GM23338 (cell line): ENCODE measurements around the gene CYP19A1. TPM values are rescaled to one million over a fixed set of nuclear protein-coding genes. Genes with fewer than 3 reads are reported as not detected.

Experiments used
- ATAC-seq: fragments of 200-7000 bp; cut with Tn5 transposase; 3 replicates; pipeline ENCODE4 v1.9.1; 2020
- DNase-seq: peaks from one replicate; pipeline ENCODE4 v3.0.0-alpha.2; 2015; ENCODE audit warnings: low spot score
- H2AFZ ChIP-seq: fragments of 200-600 bp; sonication (generic); 2 replicates; pipeline ENCODE4 v1.8.0; 2016; ENCODE audit warnings: antibody characterized with exemption, mild to moderate bottlenecking, moderate library complexity
- H3F3A ChIP-seq: fragments of 200-600 bp; sonication (generic); replicated peaks from 2 replicates; pipeline ENCODE4 v1.8.0; 2017; ENCODE audit warnings: antibody characterized with exemption, mixed run types, low read depth
- H3K27ac ChIP-seq: fragments of 200-600 bp; sonication (generic); 2 replicates; pipeline ENCODE4 v1.6.1; 2016; ENCODE audit warnings: low read depth
- H3K27me3 ChIP-seq: fragments of 200-600 bp; sonication (generic); 2 replicates; pipeline ENCODE4 v1.8.0; 2016; ENCODE audit warnings: mild to moderate bottlenecking, mixed run types, moderate library complexity; ENCODE audit not compliant: insufficient read depth
- H3K36me3 ChIP-seq: fragments of 200-600 bp; sonication (generic); 2 replicates; pipeline ENCODE4 v1.8.0; 2016; ENCODE audit warnings: mild to moderate bottlenecking; ENCODE audit not compliant: insufficient read depth
- H3K4me1 ChIP-seq: fragments of 200-600 bp; sonication (generic); 2 replicates; pipeline ENCODE4 v1.8.0; 2016; ENCODE audit warnings: mild to moderate bottlenecking, moderate library complexity; ENCODE audit not compliant: insufficient read depth
- H3K4me2 ChIP-seq: fragments of 200-600 bp; sonication (generic); 2 replicates; pipeline ENCODE4 v1.7.1; 2017; ENCODE audit warnings: mixed run types
- H3K4me3 ChIP-seq: fragments of 200-600 bp; sonication (generic); 2 replicates; pipeline ENCODE4 v1.6.1; 2016; ENCODE audit warnings: mixed run types
- H3K79me2 ChIP-seq: fragments of 200-600 bp; sonication (generic); replicated peaks from 2 replicates; pipeline ENCODE4 v1.8.0; 2017; ENCODE audit warnings: mild to moderate bottlenecking; ENCODE audit not compliant: insufficient read depth
- H3K9me2 ChIP-seq: fragments of 200-600 bp; sonication (generic); 2 replicates; pipeline ENCODE4 v1.8.0; 2017; ENCODE audit not compliant: insufficient read depth
- H4K20me1 ChIP-seq: fragments of 200-600 bp; sonication (generic); replicated peaks from 2 replicates; pipeline ENCODE4 v1.8.0; 2017; ENCODE audit warnings: mild to moderate bottlenecking; ENCODE audit not compliant: insufficient read depth
- H3K27ac Mint-ChIP-seq: 2 replicates; pipeline ENCODE4 v1.8.0; 2020; ENCODE audit warnings: inconsistent platforms, mild to moderate bottlenecking, moderate library complexity, mixed read lengths
- H3K27me3 Mint-ChIP-seq: 3 replicates; pipeline ENCODE4 v1.8.0; 2022; ENCODE audit warnings: low read depth, mild to moderate bottlenecking, moderate library complexity, mixed read lengths, inconsistent platforms; ENCODE audit not compliant: insufficient read depth, poor library complexity
- H3K36me3 Mint-ChIP-seq: 3 replicates; pipeline ENCODE4 v1.8.0; 2021; ENCODE audit warnings: low read depth, mild to moderate bottlenecking, inconsistent platforms, moderate library complexity, mixed read lengths
- H3K4me1 Mint-ChIP-seq: 3 replicates; pipeline ENCODE4 v1.8.0; 2020; ENCODE audit warnings: mild to moderate bottlenecking, inconsistent platforms, mixed read lengths
- H3K4me3 Mint-ChIP-seq: 3 replicates; pipeline ENCODE4 v1.8.0; 2021; ENCODE audit warnings: moderate library complexity, mild to moderate bottlenecking, inconsistent platforms, mixed read lengths
- H3K9me3 Mint-ChIP-seq: 3 replicates; pipeline ENCODE4 v1.8.0; 2020; ENCODE audit warnings: moderate library complexity, mild to moderate bottlenecking, inconsistent platforms, mixed read lengths
- CREB1 ChIP-seq: fragments of 250-450 bp; sonication (Bioruptor Pico); IDR thresholded peaks from 2 replicates; pipeline ENCODE4 v1.5.0; 2020; ENCODE audit warnings: low read depth, mild to moderate bottlenecking, moderate library complexity
- ETS1 ChIP-seq: IDR thresholded peaks from 2 replicates; pipeline ENCODE4 v1.6.1; 2016; ENCODE audit warnings: antibody characterized with exemption
- EZH2 ChIP-seq: fragments of 200-600 bp; sonication (generic); IDR thresholded peaks from one replicate; pipeline ENCODE4 v1.8.0; 2017; ENCODE audit warnings: antibody characterized with exemption, mild to moderate bottlenecking, low read depth; ENCODE audit not compliant: unreplicated experiment
- EZH2phosphoT487 ChIP-seq: fragments of 200-600 bp; sonication (generic); IDR thresholded peaks from one replicate; pipeline ENCODE4 v1.8.1; 2018; ENCODE audit warnings: antibody characterized with exemption; ENCODE audit not compliant: unreplicated experiment
- JUNB ChIP-seq: IDR thresholded peaks from one replicate; pipeline ENCODE4 v1.6.1; 2016; ENCODE audit warnings: antibody characterized with exemption; ENCODE audit not compliant: unreplicated experiment
- NANOG ChIP-seq: IDR thresholded peaks from 2 replicates; pipeline ENCODE4 v1.6.1; 2016; ENCODE audit warnings: antibody characterized with exemption, borderline replicate concordance
- POLR2AphosphoS5 ChIP-seq: IDR thresholded peaks from 2 replicates; pipeline ENCODE4 v1.6.1; 2016; ENCODE audit warnings: antibody characterized with exemption, low read depth
- STAT1 ChIP-seq: IDR thresholded peaks from one replicate; pipeline ENCODE4 v1.6.1; 2016; ENCODE audit warnings: antibody characterized with exemption; ENCODE audit not compliant: unreplicated experiment
- ZNF114 ChIP-seq: fragments of 250-450 bp; sonication (Bioruptor Pico); IDR thresholded peaks from 2 replicates; pipeline ENCODE4 v1.5.0; 2020; ENCODE audit warnings: mild to moderate bottlenecking, moderate library complexity
- ZNF331 ChIP-seq: fragments of 250-450 bp; sonication (Bioruptor Pico); IDR thresholded peaks from 2 replicates; pipeline ENCODE4 v1.5.0; 2020; ENCODE audit warnings: low read depth, mild to moderate bottlenecking, moderate library complexity
- polyA plus RNA-seq: library from polyadenylated mRNA; unstranded; fragments of >200 nt; fragmentation: Nextera tagmentation; extraction: Ambion mirVana; gene quantifications from 2 replicates; pipeline ENCODE4 v1.2.1, GENCODE V29; 2016
- total RNA-seq: library from RNA; depleted of rRNA; stranded (reverse); fragments of >200 nt; shearing (Covaris generic); gene quantifications from 2 replicates; pipeline ENCODE4 v1.2.3, GENCODE V29; 2014
- TF ChIP-seq, protein P1 (sequence below): fragments of 250-450 bp; sonication (Bioruptor Pico); IDR thresholded peaks from 2 replicates; pipeline ENCODE4 v1.5.0; 2020; ENCODE audit warnings: mild to moderate bottlenecking, moderate library complexity
- TF ChIP-seq, protein P2 (sequence below): IDR thresholded peaks from one replicate; pipeline ENCODE4 v1.6.1; 2018; ENCODE audit warnings: antibody characterized with exemption; ENCODE audit not compliant: unreplicated experiment
- TF ChIP-seq, protein P3 (sequence below), 2 experiments: fragments of 200-600 bp in 1 of 2; sonication (generic) in 1 of 2; conservative IDR thresholded peaks; 2 replicates each; pipeline versions ENCODE4 v1.5.1 to v1.6.1; 2016 to 2017; ENCODE audit warnings: antibody characterized with exemption in 2 of 2, low read depth in 2 of 2, mild to moderate bottlenecking in 2 of 2, moderate library complexity in 1 of 2

Gene CYP19A1
- total and polyA plus RNA-seq, 2 experiments from 2014 or later = 0.42 TPM; not detected in 1

- Histone ChIP-seq H3F3A (no peaks in the 10 kb centered on the region), H3K27me3 (no peaks in the 10 kb centered on the region), H3K4me1 (0 out of 2 replicates have a peak, but pooled peaks cover under 1% of the 10 kb centered on the region), H4K20me1 (no peaks in the 10 kb centered on the region), H3K4me2 (no peak overlapping the region), H3K4me3 (no peak overlapping the region), H3K27ac (no peak overlapping the region), H3K9me2 (no peaks in the 10 kb centered on the region), H2AFZ (no peak overlapping the region), H3K36me3 (no peaks in the 10 kb centered on the region), H3K79me2 (no peaks in the 10 kb centered on the region)
- DNase-seq = no peak
- Mint-ChIP-seq H3K9me3 (no peaks in the 10 kb centered on the region), H3K27me3 (no peaks in the 10 kb centered on the region), H3K36me3 (no peaks in the 10 kb centered on the region), H3K4me1 (peaks cover 6% of the 10 kb centered on the region), H3K4me3 (no peak overlapping the region), H3K27ac (no peak overlapping the region)
- no peak for ATAC-seq
- TF ChIP-seq ZNF114 = no peak
- no peak for TF ChIP-seq CREB1
- TF ChIP-seq POLR2AphosphoS5 = no peak
- TF ChIP-seq, protein P1, sequence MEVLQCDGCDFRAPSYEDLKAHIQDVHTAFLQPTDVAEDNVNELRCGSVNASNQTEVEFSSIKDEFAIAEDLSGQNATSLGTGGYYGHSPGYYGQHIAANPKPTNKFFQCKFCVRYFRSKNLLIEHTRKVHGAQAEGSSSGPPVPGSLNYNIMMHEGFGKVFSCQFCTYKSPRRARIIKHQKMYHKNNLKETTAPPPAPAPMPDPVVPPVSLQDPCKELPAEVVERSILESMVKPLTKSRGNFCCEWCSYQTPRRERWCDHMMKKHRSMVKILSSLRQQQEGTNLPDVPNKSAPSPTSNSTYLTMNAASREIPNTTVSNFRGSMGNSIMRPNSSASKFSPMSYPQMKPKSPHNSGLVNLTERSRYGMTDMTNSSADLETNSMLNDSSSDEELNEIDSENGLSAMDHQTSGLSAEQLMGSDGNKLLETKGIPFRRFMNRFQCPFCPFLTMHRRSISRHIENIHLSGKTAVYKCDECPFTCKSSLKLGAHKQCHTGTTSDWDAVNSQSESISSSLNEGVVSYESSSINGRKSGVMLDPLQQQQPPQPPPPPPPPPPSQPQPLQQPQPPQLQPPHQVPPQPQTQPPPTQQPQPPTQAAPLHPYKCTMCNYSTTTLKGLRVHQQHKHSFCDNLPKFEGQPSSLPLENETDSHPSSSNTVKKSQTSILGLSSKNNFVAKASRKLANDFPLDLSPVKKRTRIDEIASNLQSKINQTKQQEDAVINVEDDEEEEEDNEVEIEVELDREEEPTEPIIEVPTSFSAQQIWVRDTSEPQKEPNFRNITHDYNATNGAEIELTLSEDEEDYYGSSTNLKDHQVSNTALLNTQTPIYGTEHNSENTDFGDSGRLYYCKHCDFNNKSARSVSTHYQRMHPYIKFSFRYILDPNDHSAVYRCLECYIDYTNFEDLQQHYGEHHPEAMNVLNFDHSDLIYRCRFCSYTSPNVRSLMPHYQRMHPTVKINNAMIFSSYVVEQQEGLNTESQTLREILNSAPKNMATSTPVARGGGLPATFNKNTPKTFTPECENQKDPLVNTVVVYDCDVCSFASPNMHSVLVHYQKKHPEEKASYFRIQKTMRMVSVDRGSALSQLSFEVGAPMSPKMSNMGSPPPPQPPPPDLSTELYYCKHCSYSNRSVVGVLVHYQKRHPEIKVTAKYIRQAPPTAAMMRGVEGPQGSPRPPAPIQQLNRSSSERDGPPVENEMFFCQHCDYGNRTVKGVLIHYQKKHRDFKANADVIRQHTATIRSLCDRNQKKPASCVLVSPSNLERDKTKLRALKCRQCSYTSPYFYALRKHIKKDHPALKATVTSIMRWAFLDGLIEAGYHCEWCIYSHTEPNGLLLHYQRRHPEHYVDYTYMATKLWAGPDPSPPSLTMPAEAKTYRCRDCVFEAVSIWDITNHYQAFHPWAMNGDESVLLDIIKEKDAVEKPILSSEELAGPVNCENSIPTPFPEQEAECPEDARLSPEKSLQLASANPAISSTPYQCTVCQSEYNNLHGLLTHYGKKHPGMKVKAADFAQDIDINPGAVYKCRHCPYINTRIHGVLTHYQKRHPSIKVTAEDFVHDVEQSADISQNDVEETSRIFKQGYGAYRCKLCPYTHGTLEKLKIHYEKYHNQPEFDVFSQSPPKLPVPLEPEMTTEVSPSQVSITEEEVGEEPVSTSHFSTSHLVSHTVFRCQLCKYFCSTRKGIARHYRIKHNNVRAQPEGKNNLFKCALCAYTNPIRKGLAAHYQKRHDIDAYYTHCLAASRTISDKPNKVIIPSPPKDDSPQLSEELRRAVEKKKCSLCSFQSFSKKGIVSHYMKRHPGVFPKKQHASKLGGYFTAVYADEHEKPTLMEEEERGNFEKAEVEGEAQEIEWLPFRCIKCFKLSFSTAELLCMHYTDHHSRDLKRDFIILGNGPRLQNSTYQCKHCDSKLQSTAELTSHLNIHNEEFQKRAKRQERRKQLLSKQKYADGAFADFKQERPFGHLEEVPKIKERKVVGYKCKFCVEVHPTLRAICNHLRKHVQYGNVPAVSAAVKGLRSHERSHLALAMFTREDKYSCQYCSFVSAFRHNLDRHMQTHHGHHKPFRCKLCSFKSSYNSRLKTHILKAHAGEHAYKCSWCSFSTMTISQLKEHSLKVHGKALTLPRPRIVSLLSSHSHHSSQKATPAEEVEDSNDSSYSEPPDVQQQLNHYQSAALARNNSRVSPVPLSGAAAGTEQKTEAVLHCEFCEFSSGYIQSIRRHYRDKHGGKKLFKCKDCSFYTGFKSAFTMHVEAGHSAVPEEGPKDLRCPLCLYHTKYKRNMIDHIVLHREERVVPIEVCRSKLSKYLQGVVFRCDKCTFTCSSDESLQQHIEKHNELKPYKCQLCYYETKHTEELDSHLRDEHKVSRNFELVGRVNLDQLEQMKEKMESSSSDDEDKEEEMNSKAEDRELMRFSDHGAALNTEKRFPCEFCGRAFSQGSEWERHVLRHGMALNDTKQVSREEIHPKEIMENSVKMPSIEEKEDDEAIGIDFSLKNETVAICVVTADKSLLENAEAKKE = no peak
- no peak for TF ChIP-seq ZNF331 (CRISPR knock-in tag)
- TF ChIP-seq NANOG = no peak
- TF ChIP-seq, protein P2, sequence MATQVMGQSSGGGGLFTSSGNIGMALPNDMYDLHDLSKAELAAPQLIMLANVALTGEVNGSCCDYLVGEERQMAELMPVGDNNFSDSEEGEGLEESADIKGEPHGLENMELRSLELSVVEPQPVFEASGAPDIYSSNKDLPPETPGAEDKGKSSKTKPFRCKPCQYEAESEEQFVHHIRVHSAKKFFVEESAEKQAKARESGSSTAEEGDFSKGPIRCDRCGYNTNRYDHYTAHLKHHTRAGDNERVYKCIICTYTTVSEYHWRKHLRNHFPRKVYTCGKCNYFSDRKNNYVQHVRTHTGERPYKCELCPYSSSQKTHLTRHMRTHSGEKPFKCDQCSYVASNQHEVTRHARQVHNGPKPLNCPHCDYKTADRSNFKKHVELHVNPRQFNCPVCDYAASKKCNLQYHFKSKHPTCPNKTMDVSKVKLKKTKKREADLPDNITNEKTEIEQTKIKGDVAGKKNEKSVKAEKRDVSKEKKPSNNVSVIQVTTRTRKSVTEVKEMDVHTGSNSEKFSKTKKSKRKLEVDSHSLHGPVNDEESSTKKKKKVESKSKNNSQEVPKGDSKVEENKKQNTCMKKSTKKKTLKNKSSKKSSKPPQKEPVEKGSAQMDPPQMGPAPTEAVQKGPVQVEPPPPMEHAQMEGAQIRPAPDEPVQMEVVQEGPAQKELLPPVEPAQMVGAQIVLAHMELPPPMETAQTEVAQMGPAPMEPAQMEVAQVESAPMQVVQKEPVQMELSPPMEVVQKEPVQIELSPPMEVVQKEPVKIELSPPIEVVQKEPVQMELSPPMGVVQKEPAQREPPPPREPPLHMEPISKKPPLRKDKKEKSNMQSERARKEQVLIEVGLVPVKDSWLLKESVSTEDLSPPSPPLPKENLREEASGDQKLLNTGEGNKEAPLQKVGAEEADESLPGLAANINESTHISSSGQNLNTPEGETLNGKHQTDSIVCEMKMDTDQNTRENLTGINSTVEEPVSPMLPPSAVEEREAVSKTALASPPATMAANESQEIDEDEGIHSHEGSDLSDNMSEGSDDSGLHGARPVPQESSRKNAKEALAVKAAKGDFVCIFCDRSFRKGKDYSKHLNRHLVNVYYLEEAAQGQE = no peak
- no peak for TF ChIP-seq EZH2phosphoT487
- TF ChIP-seq ETS1 = no peak
- TF ChIP-seq EZH2 = no peak
- no peak for TF ChIP-seq STAT1
- TF ChIP-seq JUNB = no peak
- TF ChIP-seq, protein P3, sequence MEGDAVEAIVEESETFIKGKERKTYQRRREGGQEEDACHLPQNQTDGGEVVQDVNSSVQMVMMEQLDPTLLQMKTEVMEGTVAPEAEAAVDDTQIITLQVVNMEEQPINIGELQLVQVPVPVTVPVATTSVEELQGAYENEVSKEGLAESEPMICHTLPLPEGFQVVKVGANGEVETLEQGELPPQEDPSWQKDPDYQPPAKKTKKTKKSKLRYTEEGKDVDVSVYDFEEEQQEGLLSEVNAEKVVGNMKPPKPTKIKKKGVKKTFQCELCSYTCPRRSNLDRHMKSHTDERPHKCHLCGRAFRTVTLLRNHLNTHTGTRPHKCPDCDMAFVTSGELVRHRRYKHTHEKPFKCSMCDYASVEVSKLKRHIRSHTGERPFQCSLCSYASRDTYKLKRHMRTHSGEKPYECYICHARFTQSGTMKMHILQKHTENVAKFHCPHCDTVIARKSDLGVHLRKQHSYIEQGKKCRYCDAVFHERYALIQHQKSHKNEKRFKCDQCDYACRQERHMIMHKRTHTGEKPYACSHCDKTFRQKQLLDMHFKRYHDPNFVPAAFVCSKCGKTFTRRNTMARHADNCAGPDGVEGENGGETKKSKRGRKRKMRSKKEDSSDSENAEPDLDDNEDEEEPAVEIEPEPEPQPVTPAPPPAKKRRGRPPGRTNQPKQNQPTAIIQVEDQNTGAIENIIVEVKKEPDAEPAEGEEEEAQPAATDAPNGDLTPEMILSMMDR (conservative IDR thresholded peaks at IDR 0.05; ENCODE audit: low read depth in 2 of 2) = no peak
Measured at GRCh38 chr15:51202783-51203182, 135.6 kb downstream of the CYP19A1 start.
